Common myeloid progenitor, CD34-positive (primary cell): ENCODE results near the gene SLC17A6. TPM values are rescaled to one million over a fixed set of nuclear protein-coding genes. Genes with fewer than 3 reads are reported as not detected.

ENCODE experiments used
- CTCF ChIA-PET: fragments of 350-600 bp; sonication (Branson Sonifier 250); formaldehyde crosslinking; loops from one replicate; lab custom pipeline; 2021; ENCODE audit warnings: antibody characterized with exemption; lab: Charles Lee
- POLR2A ChIA-PET: fragments of 350-600 bp; sonication (Branson Sonifier 250); formaldehyde crosslinking; loops from one replicate; lab custom pipeline; 2021; ENCODE audit warnings: antibody characterized with exemption; lab: Charles Lee
- DNase-seq, 3 donors: peaks; one replicate each; pipeline versions ENCODE4 v3.0.0 to v3.0.0-alpha.2; 2013
- H3K27ac ChIP-seq, 2 experiments: 1 replicate in 1 of 2; 2 replicates in 1 of 2; pipeline ENCODE4 v1.7.0; 2013; ENCODE audit warnings: inconsistent platforms in 2 of 2, low read length in 2 of 2, mild to moderate bottlenecking in 2 of 2, low read depth in 1 of 2, moderate library complexity in 1 of 2; ENCODE audit not compliant: severe bottlenecking in 2 of 2, insufficient read depth in 1 of 2, poor library complexity in 1 of 2
- H3K27me3 ChIP-seq, 5 experiments: replicated peaks in 2 of 5; 1 replicate in 3 of 5; 2 replicates in 2 of 5; pipeline versions ENCODE4 v1.6.1 to v1.7.0; 2013; ENCODE audit warnings: low read length in 4 of 5, mild to moderate bottlenecking in 2 of 5, moderate library complexity in 2 of 5, inconsistent platforms in 1 of 5; ENCODE audit not compliant: insufficient read depth in 5 of 5, control insufficient read depth in 4 of 5
- H3K36me3 ChIP-seq, 4 experiments: 1 replicate in 2 of 4; 2 replicates in 2 of 4; pipeline versions ENCODE4 v1.6.1 to v1.7.0; 2013; ENCODE audit warnings: low read length in 3 of 4, control low read depth in 1 of 4, mild to moderate bottlenecking in 1 of 4; ENCODE audit not compliant: control insufficient read depth in 4 of 4, insufficient read depth in 4 of 4
- H3K4me1 ChIP-seq, 4 experiments: 1 replicate in 3 of 4; 2 replicates in 1 of 4; pipeline versions ENCODE4 v1.6.1 to v1.7.1; 2013; ENCODE audit warnings: low read length in 3 of 4, mild to moderate bottlenecking in 3 of 4, control low read depth in 1 of 4, inconsistent platforms in 1 of 4, moderate library complexity in 1 of 4; ENCODE audit not compliant: control insufficient read depth in 4 of 4, insufficient read depth in 4 of 4; ENCODE audit errors: control extremely low read depth in 1 of 4
- H3K4me3 ChIP-seq, 7 experiments: 1 replicate in 4 of 7; 2 replicates in 3 of 7; pipeline versions ENCODE4 v1.5.1 to v1.7.0; 2013; ENCODE audit warnings: mild to moderate bottlenecking in 7 of 7, low read length in 6 of 7, moderate library complexity in 6 of 7, inconsistent platforms in 2 of 7, low read depth in 2 of 7, control low read depth in 1 of 7; ENCODE audit not compliant: insufficient read depth in 4 of 7, control insufficient read depth in 1 of 7; ENCODE audit errors: extremely low read depth in 1 of 7
- H3K9me3 ChIP-seq, 5 experiments: 1 replicate in 4 of 5; 2 replicates in 1 of 5; pipeline versions ENCODE4 v1.6.1 to v1.7.1; 2013; ENCODE audit warnings: low read length in 4 of 5, mild to moderate bottlenecking in 2 of 5, inconsistent platforms in 1 of 5, low read depth in 1 of 5, moderate library complexity in 1 of 5; ENCODE audit not compliant: control insufficient read depth in 4 of 5, insufficient read depth in 2 of 5; ENCODE audit errors: control extremely low read depth in 1 of 5
- WGBS: methylation state at CpG from one replicate; pipeline ENCODE4 v1.1.5; 2013; ENCODE audit not compliant: insufficient coverage; 5-methylcytosine and 5-hydroxymethylcytosine counted together
- polyA plus RNA-seq: library from polyadenylated mRNA; unstranded; fragments of 120-200 nt; gene quantifications from one replicate; pipeline ENCODE4 v1.2.1, GENCODE V29; 2013

SLC17A6 gene
- polyA plus RNA-seq = not detected

- CTCF ChIA-PET = interaction anchor here (1.0 to 1.1 kb wide), 2 partner anchors 224 to 449 kb away, joined by 3 read pairs; no protein-coding TSS in a partner anchor
These were observed at the start of gene SLC17A6 for GRCh38 chr11:22337596-22338485. Gene SLC17A6, plus strand, starts transcription at chr11:22338381. Its CDS starts 153 bp downstream, at chr11:22338534.

GRCh38 chr11:22302368-22302767 is 35.8 kb upstream of the SLC17A6 start:
- H3K27ac ChIP-seq = no peak overlapping the region
- ChIA-PET POLR2A (no interaction called here), CTCF (no interaction called here)
- no peaks in the 10 kb centered on the region for H3K9me3 ChIP-seq
- H3K4me1 ChIP-seq = no peaks in the 10 kb centered on the region
- H3K4me3 ChIP-seq = no peak overlapping the region
- no peaks in the 10 kb centered on the region for H3K36me3 ChIP-seq
- H3K27me3 ChIP-seq = peaks cover 0 to 16% (median 2%) of the 10 kb centered on the region in 5 experiments
- no peak for DNase-seq

More at GRCh38 chr11:22337596-22338485, at the start of gene SLC17A6:
- 6% methylated on average over 27 of the region's 28 CpGs for WGBS
- POLR2A ChIA-PET = no interaction called here
- peaks cover 0 to 4% (median 0%) of the 10 kb centered on the region in 5 experiments for H3K9me3 ChIP-seq
- peaks cover 29 to 64% (median 49%) of the 10 kb centered on the region in 5 experiments for H3K27me3 ChIP-seq
- H3K4me1 ChIP-seq = no peaks in the 10 kb centered on the region
- DNase-seq = peak; percentile 52 to 80 (median 78)
- no peak within 1 kb of the TSS for H3K4me3 ChIP-seq
- no peaks in the 10 kb centered on the region for H3K36me3 ChIP-seq
- H3K27ac ChIP-seq = no peak within 1 kb of the TSS

- H3K27me3 ChIP-seq = peaks cover 0 to 18% (median 2%) of the 10 kb centered on the region in 5 experiments
- no peak overlapping the region for H3K27ac ChIP-seq
- no peak overlapping the region for H3K4me3 ChIP-seq
- H3K36me3 ChIP-seq = no peaks in the 10 kb centered on the region
- POLR2A ChIA-PET = no interaction called here
- H3K4me1 ChIP-seq = no peaks in the 10 kb centered on the region
- H3K9me3 ChIP-seq = no peaks in the 10 kb centered on the region
- 75% methylated on average over 2 of the region's 5 CpGs for WGBS
- DNase-seq = peak; percentile 39 to 70 (median 67)
- CTCF ChIA-PET = interaction anchor here (0.7 to 3.2 kb wide), 8 partner anchors 10 to 1655 kb away, joined by 3 to 26 read pairs (median 4); no protein-coding TSS in a partner anchor
These were observed 33.7 kb upstream of the SLC17A6 start for GRCh38 chr11:22304337-22304961.

DNA sequence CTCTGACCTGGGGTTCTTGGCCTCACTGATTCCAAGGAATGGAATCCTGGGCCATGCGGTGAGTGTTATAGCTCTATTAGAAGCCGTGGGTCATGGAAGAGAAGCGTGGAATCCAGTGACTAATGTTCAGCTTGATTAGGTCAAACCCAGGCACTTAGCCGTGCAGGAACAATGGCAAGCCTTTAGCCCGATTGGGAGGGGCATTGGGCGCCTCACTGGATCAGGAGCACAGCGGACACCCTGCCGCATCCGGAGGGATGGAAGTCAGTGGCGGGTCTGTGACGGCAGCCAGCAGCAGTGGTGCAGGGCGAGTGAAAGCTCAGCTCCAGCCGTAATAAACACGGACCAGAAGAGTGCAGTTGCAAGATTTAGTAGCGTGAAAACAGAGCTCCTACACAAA is 20.5 kb upstream of the SLC17A6 start:
- CTCF ChIA-PET = interaction anchor here (1.2 kb wide), 1 partner anchor 10 kb away, joined by 4 read pairs; no protein-coding TSS in a partner anchor
- Histone ChIP-seq H3K4me1 (no peaks in the 10 kb centered on the region), H3K27ac (no peak overlapping the region), H3K9me3 (no peaks in the 10 kb centered on the region), H3K4me3 (no peak overlapping the region), H3K36me3 (no peaks in the 10 kb centered on the region), H3K27me3 (peaks cover 0 to 4% (median 0%) of the 10 kb centered on the region in 5 experiments)
- 95% methylated on average over 15 of the region's 15 CpGs for WGBS
- no peak for DNase-seq
- POLR2A ChIA-PET = no interaction called here

- DNase-seq = no peak
These were observed 6.4 kb upstream of the SLC17A6 start for GRCh38 chr11:22331771-22332170.

DNA sequence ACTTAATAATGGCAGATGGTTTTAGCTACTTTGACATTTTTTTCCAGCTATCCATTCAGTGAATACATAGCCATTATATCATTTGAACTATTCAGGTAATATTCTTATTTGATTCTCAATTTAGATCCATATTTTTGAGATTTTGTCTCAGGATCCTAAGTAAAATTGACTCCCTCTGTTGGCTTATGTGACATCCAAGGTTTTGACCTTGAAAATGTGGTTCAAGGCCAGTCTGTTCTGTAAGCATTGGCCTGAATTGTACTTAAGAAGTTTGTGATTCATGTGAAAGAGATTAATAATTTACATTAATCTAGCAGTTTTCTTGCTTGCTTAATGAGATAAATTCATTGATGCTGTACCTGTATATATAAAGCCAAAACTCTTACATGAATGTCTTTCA is 1.6 kb upstream of the SLC17A6 start:
- H3K4me1 ChIP-seq = no peaks in the 10 kb centered on the region
- H3K27ac ChIP-seq = no peak overlapping the region
- H3K4me3 ChIP-seq = no peak overlapping the region
- H3K36me3 ChIP-seq = no peaks in the 10 kb centered on the region
- ChIA-PET POLR2A (no interaction called here), CTCF (interaction anchor here (0.9 to 2.0 kb wide), 4 partner anchors 9 to 451 kb away, joined by 3 to 15 read pairs (median 3); no protein-coding TSS in a partner anchor)
- no peak for DNase-seq
- H3K9me3 ChIP-seq = peaks cover 0 to 2% (median 0%) of the 10 kb centered on the region in 5 experiments
- peaks cover 20 to 51% (median 36%) of the 10 kb centered on the region in 5 experiments for H3K27me3 ChIP-seq

More at GRCh38 chr11:22331771-22332170, 6.4 kb upstream of the SLC17A6 start:
- Histone ChIP-seq H3K27ac (no peak overlapping the region), H3K4me3 (no peak overlapping the region), H3K36me3 (no peaks in the 10 kb centered on the region), H3K9me3 (no peaks in the 10 kb centered on the region), H3K27me3 (peaks cover 0 to 9% (median 6%) of the 10 kb centered on the region in 5 experiments), H3K4me1 (no peaks in the 10 kb centered on the region)
- POLR2A ChIA-PET = no interaction called here
- WGBS = 60% methylated on average over 1 of the region's 4 CpGs
- CTCF ChIA-PET = interaction anchor here (0.8 kb wide), 1 partner anchor 449 kb away, joined by 3 read pairs; no protein-coding TSS in a partner anchor
